ENCODE data around the gene GAB4.

- TF ChIP-seq MAX (IDR thresholded peaks at IDR 0.05; ENCODE audit: low read depth, low read length) = no peak
- TF ChIP-seq POLR2A (IDR thresholded peaks at IDR 0.05; ENCODE audit: extremely low read depth, insufficient read length) = no peak
- TF ChIP-seq CTCF (IDR thresholded peaks at IDR 0.05; ENCODE audit: low read depth, low read length) = no peak
These were observed 35.5 kb upstream of the GAB4 start for GRCh38 chr22:17043521-17043920.
